B cell (primary cell): Measurements from ENCODE around the gene KIN. TPM values are rescaled to one million over a fixed set of nuclear protein-coding genes. Genes with fewer than 3 reads are reported as not detected.

Experiments used
- ATAC-seq: fragments of 200-7000 bp; cut with Tn5 transposase; one replicate; pipeline ENCODE4 v1.10.0; 2021; ENCODE audit warnings: low read depth, mild to moderate bottlenecking, moderate number of reproducible peaks, moderate library complexity
- CTCF ChIA-PET: fragments of 350-600 bp; sonication (Branson Sonifier 250); formaldehyde crosslinking; loops from one replicate; lab custom pipeline; 2021; ENCODE audit warnings: antibody characterized with exemption, inconsistent platforms; lab: Charles Lee
- POLR2A ChIA-PET: fragments of 350-600 bp; sonication (Branson Sonifier 250); formaldehyde crosslinking; loops from one replicate; lab custom pipeline; 2021; ENCODE audit warnings: antibody characterized with exemption; lab: Charles Lee
- DNase-seq: peaks from one replicate; pipeline ENCODE4 v3.0.0; 2013
- H2AFZ ChIP-seq: 2 replicates; pipeline ENCODE4 v1.6.1; 2012; ENCODE audit warnings: mild to moderate bottlenecking, low read depth, low read length; ENCODE audit not compliant: insufficient read depth, poor library complexity, severe bottlenecking
- H3K27ac ChIP-seq, 2 donors: 1 replicate in 1 of 2; 2 replicates in 1 of 2; pipeline ENCODE4 v1.5.1; 2012 to 2013; ENCODE audit warnings: low read length in 2 of 2, mild to moderate bottlenecking in 2 of 2, moderate library complexity in 1 of 2
- H3K27me3 ChIP-seq, 4 experiments: fragments of 200-600 bp in 1 of 4; sonication (generic) in 1 of 4; replicated peaks in 1 of 4; 1 replicate in 2 of 4; 2 replicates in 2 of 4; pipeline versions ENCODE4 v1.6.1 to v1.7.0; 2013 to 2016; ENCODE audit warnings: low read length in 3 of 4, mild to moderate bottlenecking in 2 of 4, mixed read lengths in 1 of 4, moderate library complexity in 1 of 4; ENCODE audit not compliant: insufficient read depth in 4 of 4, control insufficient read depth in 3 of 4; ENCODE audit errors: control extremely low read depth in 1 of 4
- H3K36me3 ChIP-seq, 2 experiments: replicated peaks in 1 of 2; 1 replicate in 1 of 2; 2 replicates in 1 of 2; pipeline versions ENCODE4 v1.6.1 to v1.7.1; 2013; ENCODE audit warnings: low read length in 1 of 2; ENCODE audit not compliant: insufficient read depth in 2 of 2, control insufficient read depth in 1 of 2; ENCODE audit errors: control extremely low read depth in 1 of 2, extremely low read depth in 1 of 2
- H3K4me1 ChIP-seq, 2 donors: fragments of 200-600 bp in 1 of 2; sonication (generic) in 1 of 2; 1 replicate in 1 of 2; 2 replicates in 1 of 2; pipeline versions ENCODE4 v1.5.1 to v1.6.1; 2013 to 2017; ENCODE audit warnings: low read length in 2 of 2; ENCODE audit not compliant: control insufficient read depth in 2 of 2, insufficient read depth in 2 of 2
- H3K4me2 ChIP-seq: replicated peaks from 2 replicates; pipeline ENCODE3; 2012; ENCODE audit warnings: mild to moderate bottlenecking, low read depth, low read length; ENCODE audit not compliant: poor library complexity, severe bottlenecking
- H3K4me3 ChIP-seq, 5 experiments: fragments of 200-600 bp in 1 of 5; sonication (generic) in 1 of 5; 1 replicate in 3 of 5; 2 replicates in 2 of 5; pipeline versions ENCODE4 v1.5.1 to v1.7.0; 2011 to 2016; ENCODE audit warnings: low read length in 4 of 5, mild to moderate bottlenecking in 4 of 5, low read depth in 2 of 5, control low read depth in 1 of 5, moderate library complexity in 1 of 5; ENCODE audit not compliant: insufficient read depth in 1 of 5; ENCODE audit errors: control extremely low read depth in 1 of 5, extremely low read depth in 1 of 5
- H3K79me2 ChIP-seq: fragments of 200-600 bp; sonication (generic); one replicate; pipeline ENCODE4 v1.6.0; 2016; ENCODE audit warnings: low read length; ENCODE audit not compliant: control insufficient read depth, insufficient read depth
- H3K9ac ChIP-seq: fragments of 200-600 bp; sonication (generic); 2 replicates; pipeline ENCODE4 v1.6.1; 2017; ENCODE audit warnings: mild to moderate bottlenecking, low read length, moderate library complexity
- H3K9me3 ChIP-seq, 3 donors: one replicate each; pipeline versions ENCODE4 v1.6.1 to v1.7.1; 2013; ENCODE audit warnings: low read length in 2 of 3; ENCODE audit not compliant: control insufficient read depth in 2 of 3, insufficient read depth in 1 of 3; ENCODE audit errors: control extremely low read depth in 1 of 3
- H4K20me1 ChIP-seq: 2 replicates; pipeline ENCODE4 v1.6.0; 2012; ENCODE audit warnings: mild to moderate bottlenecking, low read length; ENCODE audit not compliant: insufficient read depth, control insufficient read depth, poor library complexity, severe bottlenecking
- H3K27ac Mint-ChIP-seq: one replicate; pipeline ENCODE4 v1.8.0; 2021; ENCODE audit warnings: mixed read lengths
- H3K27me3 Mint-ChIP-seq: one replicate; pipeline ENCODE4 v1.8.0; 2021; ENCODE audit warnings: mixed read lengths
- H3K4me1 Mint-ChIP-seq: one replicate; pipeline ENCODE4 v1.8.0; 2021; ENCODE audit warnings: mixed read lengths
- H3K4me3 Mint-ChIP-seq: one replicate; pipeline ENCODE4 v1.8.0; 2021; ENCODE audit warnings: mixed read lengths
- H3K9me3 Mint-ChIP-seq: one replicate; pipeline ENCODE4 v1.8.0; 2022; ENCODE audit warnings: mixed read lengths; ENCODE audit not compliant: insufficient read depth
- EZH2 ChIP-seq: IDR thresholded peaks from 2 replicates; pipeline ENCODE4 v1.6.1; 2012; ENCODE audit warnings: borderline replicate concordance, low read depth, mild to moderate bottlenecking, moderate library complexity, low read length; ENCODE audit not compliant: insufficient read depth, poor library complexity, severe bottlenecking
- WGBS: methylation state at CpG from one replicate; pipeline ENCODE4 v1.1.5; 2013; ENCODE audit warnings: missing lambda C conversion rate; ENCODE audit not compliant: insufficient coverage; 5-methylcytosine and 5-hydroxymethylcytosine counted together
- intact Hi-C: fragments of 100-400 bp; cut with micrococcal nuclease; formaldehyde crosslinking; loops from one replicate; pipeline ENCODE4 v1.10.0; 2022
- polyA plus RNA-seq: library from polyadenylated mRNA; depleted of rRNA; stranded (reverse); fragments of >200 nt; gene quantifications from 2 replicates; pipeline ENCODE4 v1.2.3, GENCODE V29; 2012
- total RNA-seq, 2 donors: library from RNA; stranded (reverse); fragments of 120-200 nt in 1 of 2; gene quantifications; 1 replicate in 1 of 2; 2 replicates in 1 of 2; pipeline versions ENCODE4 v1.2.3 to v1.2.4, GENCODE V29; 2013 to 2022
- TF ChIP-seq, protein P1 (sequence below): fragments of 200-600 bp; IDR thresholded peaks from one replicate; pipeline ENCODE4 v1.8.0; 2022; ENCODE audit warnings: antibody characterized with exemption, mild to moderate bottlenecking

The KIN gene
- total and polyA plus RNA-seq, 2 donors (not counting 1 experiment from before 2014, with no cell fraction given) = 3.4 to 16.5 TPM

DNA sequence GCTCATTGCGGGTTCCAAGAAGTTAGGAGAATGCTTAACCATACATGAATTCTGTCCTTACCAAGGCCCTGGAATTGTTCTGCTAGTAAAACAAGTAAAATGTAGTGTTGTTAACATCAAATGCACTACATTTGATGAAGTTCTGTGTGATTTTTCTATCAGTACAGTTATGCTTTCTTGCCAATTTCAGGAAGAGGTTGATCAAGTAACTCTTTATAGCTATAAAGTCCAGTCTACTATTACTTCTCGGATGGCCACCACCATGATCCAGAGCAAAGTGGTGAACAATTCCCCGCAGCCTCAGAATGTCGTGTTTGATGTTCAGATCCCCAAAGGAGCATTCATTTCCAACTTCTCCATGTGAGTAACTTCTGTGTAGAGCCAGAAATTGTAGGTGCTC lies 79.0 kb downstream of the KIN start:
- no peak for DNase-seq
- ChIA-PET CTCF (interaction anchor here (2.2 kb wide), 1 partner anchor 22 kb away, joined by 5 read pairs; no protein-coding TSS in a partner anchor), POLR2A (no interaction called here)
- Histone ChIP-seq H3K4me3 (no peak overlapping the region), H3K9ac (no peak overlapping the region), H3K4me1 (no peaks in the 10 kb centered on the region), H3K4me2 (no peak overlapping the region), H4K20me1 (no peaks in the 10 kb centered on the region), H3K27me3 (peaks cover 0 to 4% (median 0%) of the 10 kb centered on the region in 4 experiments), H3K27ac (no peak overlapping the region), H3K36me3 (no peaks in the 10 kb centered on the region), H3K9me3 (peaks cover 0 to 1% (median 0%) of the 10 kb centered on the region in 3 donors), H2AFZ (no peak overlapping the region), H3K79me2 (no peaks in the 10 kb centered on the region)
- Mint-ChIP-seq H3K4me1 (no peaks in the 10 kb centered on the region), H3K4me3 (no peak overlapping the region), H3K9me3 (peaks cover 2% of the 10 kb centered on the region), H3K27ac (no peak overlapping the region), H3K27me3 (peaks cover 43% of the 10 kb centered on the region)
- no CpG with 5 or more reads among the region's 4 CpGs for WGBS
- TF ChIP-seq, protein P1, sequence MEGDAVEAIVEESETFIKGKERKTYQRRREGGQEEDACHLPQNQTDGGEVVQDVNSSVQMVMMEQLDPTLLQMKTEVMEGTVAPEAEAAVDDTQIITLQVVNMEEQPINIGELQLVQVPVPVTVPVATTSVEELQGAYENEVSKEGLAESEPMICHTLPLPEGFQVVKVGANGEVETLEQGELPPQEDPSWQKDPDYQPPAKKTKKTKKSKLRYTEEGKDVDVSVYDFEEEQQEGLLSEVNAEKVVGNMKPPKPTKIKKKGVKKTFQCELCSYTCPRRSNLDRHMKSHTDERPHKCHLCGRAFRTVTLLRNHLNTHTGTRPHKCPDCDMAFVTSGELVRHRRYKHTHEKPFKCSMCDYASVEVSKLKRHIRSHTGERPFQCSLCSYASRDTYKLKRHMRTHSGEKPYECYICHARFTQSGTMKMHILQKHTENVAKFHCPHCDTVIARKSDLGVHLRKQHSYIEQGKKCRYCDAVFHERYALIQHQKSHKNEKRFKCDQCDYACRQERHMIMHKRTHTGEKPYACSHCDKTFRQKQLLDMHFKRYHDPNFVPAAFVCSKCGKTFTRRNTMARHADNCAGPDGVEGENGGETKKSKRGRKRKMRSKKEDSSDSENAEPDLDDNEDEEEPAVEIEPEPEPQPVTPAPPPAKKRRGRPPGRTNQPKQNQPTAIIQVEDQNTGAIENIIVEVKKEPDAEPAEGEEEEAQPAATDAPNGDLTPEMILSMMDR = no peak
- TF ChIP-seq EZH2 = no peak
- intact Hi-C loops = no loop called here
- ATAC-seq = no peak

DNA sequence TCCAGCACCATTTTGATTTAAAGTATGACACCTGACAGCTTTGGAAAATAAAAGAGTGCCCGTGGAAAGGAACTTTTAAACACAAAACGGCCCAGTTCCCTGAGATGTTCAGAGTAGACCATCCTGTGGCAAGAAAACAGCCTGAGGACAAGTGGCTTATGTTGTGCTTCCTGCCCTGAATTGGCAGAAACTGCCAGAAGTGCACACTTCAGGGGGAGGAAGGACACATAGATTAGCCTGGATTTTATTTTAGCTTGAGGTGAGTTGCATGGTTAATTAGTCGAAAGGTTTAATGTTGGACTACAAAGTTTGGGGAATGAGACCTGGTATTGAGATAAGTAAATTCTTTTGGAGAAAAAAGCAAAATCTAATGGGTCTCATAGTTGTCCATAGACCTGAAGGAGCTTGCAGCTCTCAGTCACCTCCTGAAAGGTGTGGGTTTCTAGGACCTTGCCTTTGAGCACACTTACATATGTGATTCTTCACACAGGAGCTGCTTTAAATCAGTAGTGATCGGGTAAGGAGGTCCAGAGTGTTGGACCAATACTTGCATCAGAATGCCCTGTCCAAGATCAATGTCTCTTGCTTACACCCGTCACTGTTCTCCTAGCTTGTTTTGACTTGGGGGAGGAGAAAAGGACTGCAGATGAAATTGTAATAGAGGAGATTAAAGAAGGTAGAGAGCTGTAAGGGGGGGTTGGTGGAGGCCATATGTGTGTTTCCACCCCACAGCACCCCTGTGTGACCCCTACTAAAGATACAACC lies 79.8 kb downstream of the KIN start:
- Histone ChIP-seq H4K20me1 (no peaks in the 10 kb centered on the region), H3K79me2 (no peaks in the 10 kb centered on the region), H3K27me3 (peaks cover 0 to 4% (median 2%) of the 10 kb centered on the region in 4 experiments), H3K4me1 (no peaks in the 10 kb centered on the region), H3K36me3 (no peaks in the 10 kb centered on the region), H3K27ac (no peak overlapping the region), H3K9ac (no peak overlapping the region), H2AFZ (no peak overlapping the region), H3K4me2 (no peak overlapping the region), H3K4me3 (no peak overlapping the region), H3K9me3 (peaks cover 0 to 1% (median 0%) of the 10 kb centered on the region in 3 donors)
- no peak for ATAC-seq
- Mint-ChIP-seq H3K27me3 (peaks cover 50% of the 10 kb centered on the region), H3K4me1 (no peaks in the 10 kb centered on the region), H3K27ac (no peak overlapping the region), H3K4me3 (no peak overlapping the region), H3K9me3 (peaks cover 2% of the 10 kb centered on the region)
- TF ChIP-seq, protein P1 = no peak
- no peak for TF ChIP-seq EZH2
- WGBS = 100% methylated on average over 4 of the region's 5 CpGs
- intact Hi-C loops = no loop called here
- DNase-seq = no peak
- ChIA-PET CTCF (interaction anchor here (2.2 kb wide), 1 partner anchor 21 kb away, joined by 5 read pairs; no protein-coding TSS in a partner anchor), POLR2A (no interaction called here)
